GM12878 (cell line): ENCODE data around the gene GLB1L2. TPM values are rescaled to one million over a fixed set of nuclear protein-coding genes. Genes with fewer than 3 reads are reported as not detected.

Experiments
- ATAC-seq: fragments of 200-7000 bp; cut with Tn5 transposase; 3 replicates; pipeline ENCODE4 v1.9.1; 2020; ENCODE audit warnings: mild to moderate bottlenecking, moderate library complexity
- BruUV-seq: library from RNA; stranded (reverse); fragments of 400-500 nt; replicated peaks from 2 replicates; lab custom pipeline; 2021; lab: Mats Ljungman, UMichigan
- CTCF ChIA-PET: fragments of 300-600 bp; sonication (Branson Sonifier 250); formaldehyde crosslinking; extraction: SDS; loops from one replicate; lab custom pipeline; 2021; ENCODE audit warnings: inconsistent platforms; lab: Yijun Ruan, JAX
- POLR2A ChIA-PET: fragments of 350-600 bp; formaldehyde crosslinking; extraction: SDS; loops from one replicate; lab custom pipeline; 2021; ENCODE audit warnings: inconsistent platforms; lab: Charles Lee
- RAD21 ChIA-PET: fragments of 300-600 bp; sonication (Branson Sonifier 250); formaldehyde crosslinking; loops from one replicate; lab custom pipeline; 2023; ENCODE audit warnings: antibody characterized with exemption; ENCODE audit not compliant: unreplicated experiment; lab: Charles Lee
- SMC1A ChIA-PET: fragments of 300-600 bp; sonication (Branson Sonifier 250); formaldehyde crosslinking; loops from one replicate; lab custom pipeline; 2023; ENCODE audit not compliant: unreplicated experiment, uncharacterized antibody; lab: Charles Lee
- DNase-seq: peaks from one replicate; pipeline ENCODE4 v3.0.0-alpha.2; 2011; ENCODE audit warnings: low read depth, low spot score
- FAIRE-seq: peaks from 3 replicates; lab custom pipeline; 2011; peaks lifted over from hg19 to GRCh38; lab: Jason Lieb, UNC
- H2AFZ ChIP-seq: 2 replicates; pipeline ENCODE4 v1.6.0; 2011; ENCODE audit warnings: low read depth, low read length, control low read depth; ENCODE audit not compliant: control insufficient read depth
- H3K27ac ChIP-seq: 2 replicates; pipeline ENCODE4 v1.5.1; 2011; ENCODE audit warnings: control low read depth; ENCODE audit not compliant: control insufficient read depth, insufficient read depth
- H3K27me3 ChIP-seq, 2 experiments: replicated peaks in 1 of 2; 2 replicates each; pipeline versions ENCODE4 v1.6.0 to v1.6.1; 2011; ENCODE audit warnings: low read length in 1 of 2; ENCODE audit not compliant: control insufficient read depth in 2 of 2, insufficient read depth in 2 of 2
- H3K36me3 ChIP-seq, 2 experiments: 2 replicates each; pipeline ENCODE4 v1.5.1; 2011; ENCODE audit warnings: low read length in 1 of 2; ENCODE audit not compliant: control insufficient read depth in 2 of 2, insufficient read depth in 2 of 2
- H3K4me1 ChIP-seq: 2 replicates; pipeline ENCODE4 v1.6.1; 2011; ENCODE audit warnings: mild to moderate bottlenecking, low read length, moderate library complexity, mixed read lengths; ENCODE audit not compliant: control insufficient read depth, insufficient read depth
- H3K4me2 ChIP-seq: 2 replicates; pipeline ENCODE4 v1.6.0; 2011; ENCODE audit warnings: control low read depth; ENCODE audit not compliant: control insufficient read depth, insufficient read depth
- H3K4me3 ChIP-seq: fragments of 200-600 bp; sonication (generic); 2 replicates; pipeline ENCODE4 v1.5.1; 2016
- H3K79me2 ChIP-seq: 2 replicates; pipeline ENCODE4 v1.6.0; 2011; ENCODE audit warnings: low read length; ENCODE audit not compliant: control insufficient read depth, insufficient read depth
- H3K9ac ChIP-seq: 2 replicates; pipeline ENCODE4 v1.8.0; 2011; ENCODE audit warnings: low read length, control low read depth, mixed read lengths; ENCODE audit not compliant: control insufficient read depth, insufficient read depth
- H3K9me3 ChIP-seq: replicated peaks from 3 replicates; pipeline ENCODE4 v1.5.1; 2011; ENCODE audit warnings: mild to moderate bottlenecking, low read length; ENCODE audit not compliant: control insufficient read depth, insufficient read depth
- H4K20me1 ChIP-seq: 2 replicates; pipeline ENCODE4 v1.6.0; 2011; ENCODE audit not compliant: control insufficient read depth, insufficient read depth
- ASH2L ChIP-seq: fragments of 300-600, 200-600 bp; sonication (generic); IDR thresholded peaks from 2 replicates; pipeline ENCODE4 v1.6.1; 2017; ENCODE audit warnings: low read depth, mild to moderate bottlenecking, borderline replicate concordance
- JUND ChIP-seq: IDR thresholded peaks from 2 replicates; pipeline ENCODE4 v1.6.1; 2012; ENCODE audit warnings: low read depth, mild to moderate bottlenecking, low read length, improper control_type of control experiment, moderate library complexity
- KDM1A ChIP-seq: fragments of 200-600 bp; sonication (generic); IDR thresholded peaks from 2 replicates; pipeline ENCODE4 v1.6.1; 2016; ENCODE audit warnings: borderline replicate concordance
- LARP7 ChIP-seq: fragments of 450-650 bp; IDR thresholded peaks from 2 replicates; pipeline ENCODE4 v1.6.1; 2017; ENCODE audit warnings: mild to moderate bottlenecking
- NR2F1 ChIP-seq: fragments of 450-650 bp; conservative IDR thresholded peaks from 2 replicates; pipeline ENCODE4 v1.6.1; 2017; ENCODE audit warnings: mild to moderate bottlenecking
- WGBS: methylation state at CpG from one replicate; pipeline ENCODE4 v1.1.6; 2016; ENCODE audit warnings: low lambda C conversion rate; ENCODE audit not compliant: insufficient replicate concordance, insufficient coverage; ENCODE audit errors: missing lambda C conversion rate; 5-methylcytosine and 5-hydroxymethylcytosine counted together
- in situ Hi-C: fragments of 300-500 bp; cut with MboI; formaldehyde crosslinking; loops from 9 replicates; pipeline ENCODE4 v1.14.3; 2018; ENCODE audit warnings: mixed read lengths
- intact Hi-C: fragments of 100-400 bp; cut with micrococcal nuclease; formaldehyde crosslinking; loops from one replicate; pipeline ENCODE4 v1.14.2; 2022; ENCODE audit not compliant: unreplicated experiment
- polyA plus RNA-seq, 11 experiments: library from polyadenylated mRNA; depleted of rRNA in 4 of 11; unstranded in 6 of 11; stranded (reverse) in 5 of 11; fragments of >200 nt; fragmentation: Nextera tagmentation in 4 of 11; fragmentation: Illumina TruSeq in 1 of 11; extraction: Ambion mirVana in 4 of 11; extraction: Trizol in 1 of 11; gene quantifications; 1 replicate in 1 of 11; 2 replicates in 10 of 11; pipeline versions ENCODE4 v1.2.1 to v1.2.3, GENCODE V29; 2011 to 2016; ENCODE audit warnings: inconsistent platforms in 2 of 11, missing spikeins in 2 of 11, low read depth in 1 of 11
- total RNA-seq, 4 experiments: library from RNA; depleted of rRNA in 3 of 4; stranded (reverse); fragments of >200 nt in 3 of 4; fragmentation: Illumina TruSeq in 1 of 4; extraction: Trizol in 1 of 4; gene quantifications; 2 replicates each; pipeline versions ENCODE4 v1.2.1 to v1.2.3, GENCODE V29; 2013 to 2021
- TF ChIP-seq, protein P1 (sequence below): IDR thresholded peaks from 2 replicates; pipeline ENCODE4 v1.6.1; 2012; ENCODE audit warnings: improper control_type of control experiment, low read depth, low read length; ENCODE audit not compliant: insufficient replicate concordance
- TF ChIP-seq, protein P2 (sequence below): fragments of 450-650 bp; conservative IDR thresholded peaks from 2 replicates; pipeline ENCODE4 v1.6.1; 2017; ENCODE audit warnings: mild to moderate bottlenecking, moderate library complexity

The GLB1L2 gene
- total and polyA plus RNA-seq, 10 of the 15 experiments (the other 5 are each of a cell fraction or from before 2014, with no cell fraction given): 0.04 to 0.85 (median 0.49) TPM

DNA sequence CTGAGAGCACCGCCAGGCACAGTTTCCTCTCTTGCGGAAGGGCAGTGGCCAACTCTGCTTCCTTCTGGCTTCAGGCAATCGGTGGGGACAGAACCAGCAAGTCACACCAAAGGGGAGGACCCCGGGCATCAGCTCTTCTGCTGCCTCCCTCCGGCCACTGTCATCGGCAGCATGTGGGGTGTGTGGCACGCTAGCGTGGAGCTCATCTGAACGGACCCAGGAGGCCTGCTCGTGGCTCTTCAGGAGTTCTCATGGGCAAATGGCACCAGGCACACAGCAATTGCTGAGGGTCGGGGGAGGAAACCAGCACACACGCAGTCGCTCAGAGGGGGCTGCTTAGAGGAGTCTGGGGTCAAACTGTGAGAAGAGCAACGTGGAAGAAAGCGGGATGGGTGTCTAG lies 53.4 kb downstream of the GLB1L2 start:
- Histone ChIP-seq H3K36me3 (no peaks in the 10 kb centered on the region), H3K4me1 (no peaks in the 10 kb centered on the region), H3K9me3 (no peaks in the 10 kb centered on the region), H3K4me3 (no peak overlapping the region), H2AFZ (no peak overlapping the region), H3K4me2 (no peak overlapping the region), H3K27me3 (no peaks in the 10 kb centered on the region; a peak in 1 of 4 replicates), H3K79me2 (no peaks in the 10 kb centered on the region), H3K27ac (no peak overlapping the region), H4K20me1 (no peaks in the 10 kb centered on the region), H3K9ac (no peak overlapping the region)
- BruUV-seq: no TSS peak
- RAD21 ChIA-PET: no interaction called here
- DNase-seq: no peak
- ATAC-seq: no peak
- FAIRE-seq: no peak
- CTCF ChIA-PET: no interaction called here
- SMC1A ChIA-PET: no interaction called here
- TF ChIP-seq, protein P1, sequence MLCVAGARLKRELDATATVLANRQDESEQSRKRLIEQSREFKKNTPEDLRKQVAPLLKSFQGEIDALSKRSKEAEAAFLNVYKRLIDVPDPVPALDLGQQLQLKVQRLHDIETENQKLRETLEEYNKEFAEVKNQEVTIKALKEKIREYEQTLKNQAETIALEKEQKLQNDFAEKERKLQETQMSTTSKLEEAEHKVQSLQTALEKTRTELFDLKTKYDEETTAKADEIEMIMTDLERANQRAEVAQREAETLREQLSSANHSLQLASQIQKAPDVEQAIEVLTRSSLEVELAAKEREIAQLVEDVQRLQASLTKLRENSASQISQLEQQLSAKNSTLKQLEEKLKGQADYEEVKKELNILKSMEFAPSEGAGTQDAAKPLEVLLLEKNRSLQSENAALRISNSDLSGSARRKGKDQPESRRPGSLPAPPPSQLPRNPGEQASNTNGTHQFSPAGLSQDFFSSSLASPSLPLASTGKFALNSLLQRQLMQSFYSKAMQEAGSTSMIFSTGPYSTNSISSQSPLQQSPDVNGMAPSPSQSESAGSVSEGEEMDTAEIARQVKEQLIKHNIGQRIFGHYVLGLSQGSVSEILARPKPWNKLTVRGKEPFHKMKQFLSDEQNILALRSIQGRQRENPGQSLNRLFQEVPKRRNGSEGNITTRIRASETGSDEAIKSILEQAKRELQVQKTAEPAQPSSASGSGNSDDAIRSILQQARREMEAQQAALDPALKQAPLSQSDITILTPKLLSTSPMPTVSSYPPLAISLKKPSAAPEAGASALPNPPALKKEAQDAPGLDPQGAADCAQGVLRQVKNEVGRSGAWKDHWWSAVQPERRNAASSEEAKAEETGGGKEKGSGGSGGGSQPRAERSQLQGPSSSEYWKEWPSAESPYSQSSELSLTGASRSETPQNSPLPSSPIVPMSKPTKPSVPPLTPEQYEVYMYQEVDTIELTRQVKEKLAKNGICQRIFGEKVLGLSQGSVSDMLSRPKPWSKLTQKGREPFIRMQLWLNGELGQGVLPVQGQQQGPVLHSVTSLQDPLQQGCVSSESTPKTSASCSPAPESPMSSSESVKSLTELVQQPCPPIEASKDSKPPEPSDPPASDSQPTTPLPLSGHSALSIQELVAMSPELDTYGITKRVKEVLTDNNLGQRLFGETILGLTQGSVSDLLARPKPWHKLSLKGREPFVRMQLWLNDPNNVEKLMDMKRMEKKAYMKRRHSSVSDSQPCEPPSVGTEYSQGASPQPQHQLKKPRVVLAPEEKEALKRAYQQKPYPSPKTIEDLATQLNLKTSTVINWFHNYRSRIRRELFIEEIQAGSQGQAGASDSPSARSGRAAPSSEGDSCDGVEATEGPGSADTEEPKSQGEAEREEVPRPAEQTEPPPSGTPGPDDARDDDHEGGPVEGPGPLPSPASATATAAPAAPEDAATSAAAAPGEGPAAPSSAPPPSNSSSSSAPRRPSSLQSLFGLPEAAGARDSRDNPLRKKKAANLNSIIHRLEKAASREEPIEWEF: no peak
- TF ChIP-seq ASH2L (no peak), KDM1A (no peak), NR2F1 (no peak), JUND (no peak), LARP7 (no peak)
- TF ChIP-seq, protein P2, sequence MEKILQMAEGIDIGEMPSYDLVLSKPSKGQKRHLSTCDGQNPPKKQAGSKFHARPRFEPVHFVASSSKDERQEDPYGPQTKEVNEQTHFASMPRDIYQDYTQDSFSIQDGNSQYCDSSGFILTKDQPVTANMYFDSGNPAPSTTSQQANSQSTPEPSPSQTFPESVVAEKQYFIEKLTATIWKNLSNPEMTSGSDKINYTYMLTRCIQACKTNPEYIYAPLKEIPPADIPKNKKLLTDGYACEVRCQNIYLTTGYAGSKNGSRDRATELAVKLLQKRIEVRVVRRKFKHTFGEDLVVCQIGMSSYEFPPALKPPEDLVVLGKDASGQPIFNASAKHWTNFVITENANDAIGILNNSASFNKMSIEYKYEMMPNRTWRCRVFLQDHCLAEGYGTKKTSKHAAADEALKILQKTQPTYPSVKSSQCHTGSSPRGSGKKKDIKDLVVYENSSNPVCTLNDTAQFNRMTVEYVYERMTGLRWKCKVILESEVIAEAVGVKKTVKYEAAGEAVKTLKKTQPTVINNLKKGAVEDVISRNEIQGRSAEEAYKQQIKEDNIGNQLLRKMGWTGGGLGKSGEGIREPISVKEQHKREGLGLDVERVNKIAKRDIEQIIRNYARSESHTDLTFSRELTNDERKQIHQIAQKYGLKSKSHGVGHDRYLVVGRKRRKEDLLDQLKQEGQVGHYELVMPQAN: no peak
- 48% methylated on average over 15 of the region's 15 CpGs for WGBS
- intact Hi-C loops: no loop called here
- in situ Hi-C loops: no loop called here
- POLR2A ChIA-PET: no interaction called here
